Hematopoietic multipotent progenitor cell (in vitro differentiated cells): ENCODE data around the gene DUT. TPM values are rescaled to one million over a fixed set of nuclear protein-coding genes. Genes with fewer than 3 reads are reported as not detected.
"Not testable (repeated sequence)": the region's sequence is repeated elsewhere in the genome, so short reads cannot be mapped to it uniquely, and the experiment has no call there.

Source experiments
- DNase-seq, 3 donors: peaks; one replicate each; pipeline ENCODE4 v3.0.0-alpha.2; 2011 to 2015; ENCODE audit warnings: low read depth in 2 of 3, low spot score in 2 of 3
- total RNA-seq: library from RNA; depleted of rRNA; stranded (reverse); fragments of >200 nt; gene quantifications from one replicate; pipeline ENCODE4 v1.2.3, GENCODE V29; 2012

DUT gene
- total RNA-seq, 1 donor, result 73.5 TPM

DNA sequence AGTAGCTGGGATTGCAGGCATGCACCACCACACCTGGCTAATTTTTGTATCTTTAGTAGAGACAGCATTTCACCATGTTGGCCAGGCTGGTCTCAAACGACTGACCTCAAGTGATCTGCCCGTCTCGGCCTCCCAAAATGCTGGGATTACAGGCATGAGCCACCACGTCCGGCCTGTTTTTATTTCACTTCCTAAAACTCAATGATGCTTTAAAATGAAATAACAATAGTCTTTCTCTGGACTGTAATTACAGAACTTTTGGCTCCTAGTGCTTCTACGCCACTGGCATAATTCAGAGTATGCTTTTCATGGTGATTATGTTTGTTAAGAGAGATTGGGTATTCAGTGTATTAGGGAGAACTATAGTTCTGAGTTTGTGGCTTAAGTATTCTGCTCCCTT, 5.0 kb upstream of the DUT start:
- DNase-seq, result not testable (repeated sequence)

DNA sequence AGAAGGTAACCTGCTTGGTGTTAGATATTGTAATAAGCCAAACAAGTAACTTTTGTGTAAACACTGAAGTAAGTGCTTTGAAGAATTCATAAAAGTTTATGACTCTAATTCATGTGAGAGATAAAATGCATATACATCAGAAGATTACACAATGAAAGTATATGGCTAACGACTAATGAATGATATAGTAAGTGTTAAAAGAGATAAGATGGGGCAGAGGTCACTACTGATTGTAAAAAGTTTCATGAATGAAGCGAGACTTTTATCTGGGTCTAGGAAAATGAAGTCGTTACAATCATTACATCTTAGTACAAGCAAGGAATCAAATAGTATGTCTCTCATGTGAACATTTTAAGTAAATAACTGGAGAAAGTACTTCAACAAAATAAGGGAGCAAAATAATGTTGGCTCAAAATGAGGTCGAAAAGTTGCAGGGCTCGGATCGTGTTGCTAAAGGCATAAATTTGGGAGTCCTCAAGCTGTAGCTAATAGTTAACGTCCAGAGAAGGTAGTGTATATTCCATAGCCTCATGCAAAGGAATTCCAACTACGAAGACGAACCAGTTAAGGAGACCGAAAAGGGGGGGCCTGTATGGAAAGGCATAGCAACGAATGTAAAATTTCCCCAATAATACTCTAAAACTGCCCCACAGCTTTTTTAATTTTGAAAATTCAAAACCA, 984 bp upstream of the DUT start:
- DNase-seq, result no peak

DNA sequence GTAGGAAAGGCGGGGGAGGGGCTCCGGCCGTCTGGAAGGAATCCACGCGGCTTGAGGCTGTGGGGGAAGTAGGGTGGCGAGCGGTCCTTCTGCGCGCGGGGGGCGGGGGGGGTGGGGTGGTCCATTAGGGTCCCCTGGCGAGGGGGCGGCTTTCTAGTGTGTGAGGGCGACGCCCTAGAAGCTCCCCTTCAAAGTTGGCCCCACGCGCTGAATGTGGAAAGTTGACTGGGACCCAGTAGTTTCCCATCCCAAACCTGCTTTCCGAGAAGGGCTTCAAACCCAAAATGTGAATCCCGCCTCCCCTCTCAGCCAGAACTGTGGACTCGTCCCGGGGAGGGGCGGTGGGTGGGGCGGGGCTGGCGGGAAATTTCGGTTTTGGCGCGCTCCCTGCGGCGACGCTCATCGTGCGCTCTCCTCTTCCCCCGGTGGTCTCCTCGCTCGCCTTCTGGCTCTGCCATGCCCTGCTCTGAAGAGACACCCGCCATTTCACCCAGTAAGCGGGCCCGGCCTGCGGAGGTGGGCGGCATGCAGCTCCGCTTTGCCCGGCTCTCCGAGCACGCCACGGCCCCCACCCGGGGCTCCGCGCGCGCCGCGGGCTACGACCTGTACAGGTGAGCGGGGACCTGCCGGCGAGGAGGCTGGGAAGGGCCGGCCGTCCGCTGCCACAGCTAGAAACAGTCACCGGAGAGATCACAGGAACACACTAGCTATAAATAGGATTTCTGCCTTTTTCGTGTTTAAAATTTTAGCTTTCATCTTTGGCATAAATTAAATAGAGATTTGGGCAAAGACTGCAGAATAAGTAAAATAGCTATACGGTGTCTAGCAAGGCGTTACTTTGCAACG, 790 bp downstream of the DUT start:
- peak; percentile 44 to 75 (median 70) for DNase-seq

DNA sequence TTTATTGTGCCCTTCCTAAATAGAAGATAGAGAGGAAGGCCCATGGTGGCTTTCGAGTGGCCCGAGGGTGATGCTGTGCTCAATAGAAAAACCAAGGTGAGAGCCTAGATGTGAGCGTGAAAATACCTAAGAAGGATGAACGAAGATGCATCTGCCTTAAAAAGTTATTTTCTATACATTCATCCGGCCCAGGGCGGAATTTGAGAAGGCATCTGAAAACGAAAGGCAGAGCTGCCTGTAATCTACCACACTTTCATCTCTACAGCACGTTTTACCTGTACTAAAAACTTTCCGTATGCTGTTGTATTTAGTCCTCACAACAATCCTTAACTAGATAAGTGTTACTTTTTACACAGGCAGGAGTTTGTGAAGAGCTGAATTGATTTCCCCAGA, 1.4 kb downstream of the DUT start:
- no peak for DNase-seq

- no peak for DNase-seq
Measured at GRCh38 chr15:48333540-48333939, 2.3 kb downstream of the DUT start.

- no peak for DNase-seq
Measured at GRCh38 chr15:48334260-48334659, 3.0 kb downstream of the DUT start.

DNA sequence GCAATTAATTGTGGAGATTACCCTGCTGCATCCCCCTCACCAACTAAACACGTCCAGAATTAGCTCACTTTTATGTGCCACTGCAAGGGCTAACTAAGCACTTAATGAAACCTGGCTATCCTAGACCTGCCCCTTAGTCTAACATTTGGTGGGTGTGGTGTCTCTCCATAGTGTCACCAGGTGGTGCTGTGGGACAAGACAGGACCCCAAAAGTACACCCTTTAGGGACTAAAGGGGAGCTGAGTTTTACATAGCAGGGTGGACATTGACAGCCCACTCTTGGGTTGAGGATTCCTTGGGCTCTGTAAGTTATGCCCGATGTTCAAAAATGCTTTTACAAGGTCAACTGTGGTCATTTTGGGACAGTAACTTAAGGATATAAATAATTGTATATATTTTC, 5.7 kb downstream of the DUT start:
- DNase-seq, result peak in 2 of 3 donors; percentile 50 to 75

- DNase-seq, result no peak
Measured at GRCh38 chr15:48337607-48338006, 6.4 kb downstream of the DUT start.

GRCh38 chr15:48340111-48340510, 8.9 kb downstream of the DUT start:
- no peak for DNase-seq

GRCh38 chr15:48343865-48344264, 12.6 kb downstream of the DUT start:
- no peak for DNase-seq

GRCh38 chr15:48345516-48345915, 14.3 kb downstream of the DUT start:
- DNase-seq, result no peak

GRCh38 chr15:48352474-48353072, 21.3 kb downstream of the DUT start:
- peak; percentile 22 to 80 (median 65) for DNase-seq

GRCh38 chr15:48354694-48355303, 23.6 kb downstream of the DUT start:
- no peak for DNase-seq

DNA sequence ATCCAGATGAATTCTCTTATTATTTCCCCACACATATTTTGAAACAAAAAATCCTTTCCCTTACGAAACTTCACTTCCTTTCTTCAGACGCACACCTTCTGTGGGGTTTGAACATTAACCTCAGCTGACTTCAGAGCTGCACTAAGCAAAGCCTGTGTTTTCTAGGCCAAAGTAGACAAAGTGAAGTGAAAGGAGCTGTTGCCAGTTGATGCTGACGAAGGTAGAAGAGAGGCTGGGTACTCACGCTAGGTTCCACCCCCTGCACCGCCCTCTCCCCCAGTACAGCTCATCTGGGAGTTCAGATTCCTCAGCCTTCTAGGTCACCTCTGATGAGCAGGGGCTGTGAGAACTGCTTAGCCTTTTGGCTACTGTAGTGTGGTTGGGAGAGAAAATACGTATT, 24.1 kb downstream of the DUT start:
- DNase-seq, result no peak

- DNase-seq, result peak in 2 of 3 donors; percentile 18 to 52
Measured at GRCh38 chr15:48358229-48359152, 27.3 kb downstream of the DUT start.

DNA sequence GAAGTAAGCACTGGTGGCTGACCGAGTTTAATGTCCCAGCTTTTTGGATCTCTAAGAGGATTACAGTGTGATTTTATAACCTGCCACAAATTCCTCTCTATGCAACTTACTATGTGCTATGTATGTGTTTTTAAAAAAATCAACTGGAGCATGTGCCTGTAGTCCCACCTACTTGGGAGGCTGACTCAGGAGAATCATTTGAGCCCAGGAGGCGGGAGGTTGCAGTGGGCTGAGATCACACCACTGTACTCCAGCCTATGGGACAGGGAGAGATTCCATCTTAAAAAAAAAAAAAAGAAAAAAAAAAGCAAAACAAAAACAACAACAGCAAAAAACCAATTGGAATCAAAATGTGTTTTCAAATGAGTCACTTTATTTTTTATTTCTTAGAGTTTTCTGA, 29.6 kb downstream of the DUT start:
- DNase-seq, result no peak

DNA sequence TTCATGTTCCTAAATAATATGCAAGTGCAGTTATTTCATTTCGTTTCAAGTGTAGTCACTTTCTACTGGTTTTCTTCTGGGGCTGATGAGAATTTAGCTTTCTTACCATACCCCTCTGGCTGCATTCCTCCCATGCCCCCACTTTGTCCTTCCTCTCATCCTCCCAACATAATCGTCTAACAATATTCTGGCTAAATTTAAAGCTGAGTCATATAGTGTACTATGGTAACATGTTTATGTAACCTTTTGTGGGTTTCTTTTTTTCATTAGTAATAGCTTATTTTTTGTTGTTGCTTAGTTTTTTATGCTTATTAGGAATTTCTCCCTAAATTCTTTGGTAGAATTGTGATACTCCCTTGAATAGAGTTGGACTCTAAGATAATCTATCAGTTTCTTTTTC, 30.5 kb downstream of the DUT start:
- no peak for DNase-seq

DNA sequence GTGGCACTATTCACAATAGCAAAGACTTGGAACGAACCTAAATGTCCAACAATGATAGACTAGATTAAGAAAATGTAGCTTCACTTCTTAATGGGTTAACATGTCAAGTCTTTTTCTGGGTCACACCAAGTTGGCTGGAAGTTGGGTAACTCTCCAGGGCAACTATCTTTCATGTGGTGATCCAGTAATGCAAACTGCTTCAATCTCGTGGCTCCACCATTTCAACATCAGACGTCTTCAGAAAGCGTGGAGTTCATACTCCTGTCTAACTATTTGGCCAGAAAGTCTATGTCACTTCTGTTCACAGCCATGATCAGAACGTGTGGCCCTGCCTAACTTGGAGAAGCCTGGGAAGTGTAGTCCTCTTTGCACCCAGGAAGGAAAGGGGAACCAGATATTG, 32.2 kb downstream of the DUT start:
- no peak for DNase-seq

DNA sequence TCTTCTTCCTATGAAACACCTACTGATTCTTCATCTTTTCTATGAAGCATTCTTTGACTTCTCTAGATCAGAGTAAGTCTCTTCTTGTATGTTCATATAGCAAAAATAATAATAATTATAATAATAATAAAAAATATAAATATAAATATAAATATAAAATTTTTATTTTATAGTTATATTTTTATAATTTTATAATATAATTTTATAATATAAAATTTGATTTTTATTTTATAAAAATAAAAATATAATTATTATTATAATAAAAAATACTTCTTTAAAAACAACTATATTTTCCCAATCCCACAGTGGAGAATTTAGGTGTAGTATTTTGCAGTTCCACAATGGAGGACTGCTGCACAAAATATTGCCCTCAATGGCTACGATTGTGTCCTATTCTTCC, 34.3 kb downstream of the DUT start:
- no peak for DNase-seq

- DNase-seq, result no peak
Measured at GRCh38 chr15:48366584-48367312, 35.5 kb downstream of the DUT start.
